Measurements from ENCODE around the gene ZDHHC9. TPM values are rescaled to one million over a fixed set of nuclear protein-coding genes. Genes with fewer than 3 reads are reported as not detected.

Gene ZDHHC9
- total RNA-seq, 2 experiments from 2014 or later: 13.4 TPM

Other genes starting within 250 kb of the ZDHHC9 start
- gene APLN, start 188.9 kb downstream of the ZDHHC9 start, total RNA-seq: under 1 TPM; 0.57 to 0.88 TPM
- gene XPNPEP2, start 104.9 kb downstream of the ZDHHC9 start, total RNA-seq: under 1 TPM; 0.23 to 0.32 TPM
- 100 to 1,000 TPM; 129 to 130 TPM for gene SASH3, start 63.9 kb downstream of the ZDHHC9 start, total RNA-seq
- 10 to 100 TPM; 62.8 to 63.3 TPM for gene UTP14A, start 62.3 kb upstream of the ZDHHC9 start, total RNA-seq
- gene BCORL1, start 138.7 kb upstream of the ZDHHC9 start, total RNA-seq: 10 to 100 TPM; 11.6 to 12.6 TPM

All from activated CD8-positive, alpha-beta memory T cell treated with anti-CD3 and anti-CD28 coated beads for 36 hours (primary cell).